NCI-H2029 treated with DMSO at 0.1 percent for 48 hours (cell line): ENCODE results near the gene OR2A42.
"Not testable (repeated sequence)": the region's sequence is repeated elsewhere in the genome, so short reads cannot be mapped to it uniquely, and the experiment has no call there.

Experiments used
- DNase-seq: peaks from one replicate; lab custom pipeline; 2025; lab: John Stamatoyannopoulos, UW

OR2A42 gene

DNA sequence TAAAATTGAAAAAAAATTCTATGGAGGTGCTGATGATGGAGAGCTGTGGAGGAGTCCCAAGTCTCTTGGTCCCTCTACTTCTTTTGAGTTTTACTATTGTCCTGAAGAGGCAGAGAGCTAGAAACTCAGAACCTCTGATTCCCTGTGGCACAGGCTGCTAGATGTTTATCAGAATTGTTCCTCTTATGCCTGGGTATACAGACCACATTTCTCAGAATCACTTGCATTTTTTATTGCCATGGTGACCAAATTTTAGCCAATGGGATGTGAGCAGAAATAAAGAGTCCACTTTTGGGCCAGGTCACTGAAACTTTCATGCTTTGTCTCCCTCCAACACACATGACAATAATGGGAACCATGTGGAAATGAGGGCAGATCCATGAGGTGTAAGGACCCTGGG, 15.7 kb downstream of the OR2A42 start:
- not testable (repeated sequence) for DNase-seq

DNA sequence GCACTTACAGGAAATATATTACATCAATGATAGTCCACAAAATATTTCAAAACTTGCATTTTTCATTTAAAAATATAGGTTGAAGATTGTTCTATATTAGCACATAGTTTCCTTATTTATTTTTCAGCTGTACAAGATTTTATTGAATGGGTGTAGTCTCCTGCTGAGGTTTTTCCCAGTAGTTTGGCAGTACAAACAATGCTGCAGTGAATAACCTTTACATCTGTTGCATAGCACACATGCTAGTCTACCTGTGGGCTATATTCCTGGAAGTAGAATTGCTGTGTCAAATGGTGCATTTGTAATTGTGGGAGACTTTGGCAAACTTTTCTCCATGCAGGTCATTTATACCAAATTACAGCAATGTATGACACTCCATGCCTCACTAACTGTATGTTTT, 18.9 kb downstream of the OR2A42 start:
- not testable (repeated sequence) for DNase-seq

DNA sequence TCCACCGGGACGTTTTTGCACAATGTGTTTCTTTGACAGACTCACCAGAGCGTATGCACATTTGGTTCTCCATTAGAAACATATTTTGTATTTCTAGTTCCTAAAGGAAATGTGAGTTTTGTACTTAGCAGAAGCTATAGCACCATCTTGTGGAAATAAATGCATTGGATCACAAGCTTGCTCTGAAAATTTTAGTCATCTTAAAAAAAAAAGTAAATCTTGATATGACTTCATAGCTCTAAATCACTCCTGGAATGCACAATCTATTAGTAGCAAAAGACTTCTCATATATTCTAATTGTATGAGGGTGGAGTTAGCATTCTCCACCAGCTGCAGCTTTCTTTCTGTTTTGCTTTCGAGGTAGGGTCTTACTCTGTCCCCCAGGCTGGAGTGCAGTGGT, 20.3 kb downstream of the OR2A42 start:
- DNase-seq, result not testable (repeated sequence)

DNA sequence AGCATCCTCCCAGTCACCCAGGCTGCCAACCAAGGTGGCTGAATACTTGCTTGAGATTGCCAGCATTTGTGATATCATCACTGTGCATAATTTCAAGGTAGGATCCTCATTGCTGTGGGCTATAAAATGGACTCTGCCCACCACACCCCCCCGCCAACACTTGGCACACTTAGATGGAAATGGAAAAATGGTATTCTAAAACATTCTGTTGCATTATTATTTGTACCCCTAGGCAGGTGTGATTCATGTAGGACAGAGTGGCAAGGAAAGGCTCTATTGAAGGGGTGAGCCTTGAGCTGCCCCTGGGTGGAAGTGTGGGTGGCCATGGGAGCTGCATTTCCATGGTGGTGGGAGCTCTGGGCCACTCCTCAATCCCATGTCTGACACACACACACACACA, 20.8 kb downstream of the OR2A42 start:
- not testable (repeated sequence) for DNase-seq

DNA sequence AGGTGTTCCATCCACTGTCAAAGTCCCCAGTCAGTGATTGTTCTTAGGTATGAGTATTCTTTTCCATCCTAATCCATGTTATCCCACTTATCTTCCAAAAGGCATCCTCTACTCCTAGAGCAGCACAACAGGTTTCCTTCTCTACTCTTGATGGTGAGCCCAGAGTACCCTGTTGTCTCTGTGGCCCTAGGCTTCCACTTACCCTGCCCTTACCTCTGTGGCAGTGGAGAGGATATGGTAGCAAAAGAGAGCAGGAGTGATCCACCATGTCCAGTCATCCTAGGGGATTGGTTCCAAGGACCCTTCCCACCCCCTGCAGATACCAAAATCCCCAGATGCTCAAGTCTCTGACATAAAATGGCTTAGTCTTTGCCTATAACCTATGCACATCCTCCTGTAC, 22.2 kb downstream of the OR2A42 start:
- not testable (repeated sequence) for DNase-seq

DNA sequence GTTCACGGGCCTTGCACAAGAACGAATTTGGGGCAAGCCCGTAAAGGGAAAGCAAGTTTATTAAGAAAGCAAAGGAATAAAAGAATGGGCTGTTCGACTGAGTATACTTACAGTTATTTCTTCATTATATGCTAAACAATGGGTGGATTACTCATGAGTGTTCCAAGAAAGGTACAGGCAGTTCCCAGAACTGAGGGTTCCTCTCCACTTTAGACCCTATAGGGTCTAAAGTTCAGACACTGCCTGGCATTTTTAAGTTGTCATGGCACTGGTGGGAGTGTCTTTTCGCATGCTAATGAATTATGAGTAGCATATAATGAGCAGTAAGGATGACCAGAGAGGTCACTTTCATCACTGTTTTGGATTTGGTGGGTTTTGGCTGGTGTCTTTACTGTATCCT, 34.1 kb downstream of the OR2A42 start:
- DNase-seq, result not testable (repeated sequence)

DNA sequence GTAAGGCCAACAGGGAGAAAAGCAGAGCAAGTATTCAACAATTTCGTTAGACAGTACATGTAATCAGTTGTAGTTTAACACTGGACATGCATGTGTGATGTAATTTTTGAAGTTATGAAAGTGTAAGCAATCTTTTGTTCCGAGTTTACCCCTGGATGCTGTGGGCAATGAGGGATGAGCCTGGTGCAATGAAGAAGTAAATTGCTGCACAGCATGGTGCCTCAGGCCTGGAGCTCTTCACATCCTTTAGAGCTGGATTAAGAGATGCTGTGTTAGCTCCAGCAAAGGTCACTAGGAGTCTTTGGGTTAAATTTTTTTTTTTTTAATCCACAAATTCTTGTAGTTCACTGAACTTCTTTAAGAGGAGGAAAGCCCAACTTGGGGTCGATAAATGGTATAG, 36.3 kb downstream of the OR2A42 start:
- DNase-seq, result not testable (repeated sequence)

DNA sequence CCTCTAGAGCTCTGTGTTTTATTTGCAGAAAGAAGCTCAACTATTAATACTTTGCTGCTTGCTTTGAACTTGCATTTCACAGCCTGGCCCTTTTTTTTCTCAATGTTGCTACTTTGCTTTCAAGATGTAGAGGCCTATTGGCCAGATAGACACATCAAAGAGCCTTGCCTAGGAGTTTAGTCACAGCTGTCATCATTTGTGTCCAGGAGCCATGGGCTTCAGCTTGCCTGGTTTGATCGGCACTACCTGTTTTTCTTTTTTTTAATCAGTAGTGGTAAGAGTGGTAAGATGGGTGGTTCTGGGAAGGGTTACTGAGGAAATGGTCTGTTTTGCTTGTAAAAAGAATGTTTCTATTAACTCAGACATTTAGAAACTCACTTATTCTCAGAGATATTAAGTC, 37.4 kb downstream of the OR2A42 start:
- not testable (repeated sequence) for DNase-seq

DNA sequence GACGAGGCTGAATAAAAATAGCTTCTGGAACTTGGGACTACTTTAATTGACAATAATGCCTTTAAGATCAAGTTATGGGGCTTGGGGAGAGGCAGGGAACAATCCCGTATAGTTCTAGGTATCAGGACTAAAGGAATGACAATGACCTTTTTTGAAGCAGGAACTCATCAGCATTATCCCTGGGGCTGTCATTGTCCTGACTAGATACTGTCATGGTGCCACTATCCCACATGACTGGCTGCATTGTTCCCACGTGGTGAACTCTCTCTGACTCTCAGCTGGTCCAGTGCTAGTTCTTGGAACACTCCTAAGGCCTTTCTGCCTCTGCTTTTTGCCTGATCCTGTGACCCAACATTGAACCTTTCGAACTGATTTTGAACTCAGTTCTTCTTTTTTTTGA, 40.5 kb downstream of the OR2A42 start:
- not testable (repeated sequence) for DNase-seq

DNA sequence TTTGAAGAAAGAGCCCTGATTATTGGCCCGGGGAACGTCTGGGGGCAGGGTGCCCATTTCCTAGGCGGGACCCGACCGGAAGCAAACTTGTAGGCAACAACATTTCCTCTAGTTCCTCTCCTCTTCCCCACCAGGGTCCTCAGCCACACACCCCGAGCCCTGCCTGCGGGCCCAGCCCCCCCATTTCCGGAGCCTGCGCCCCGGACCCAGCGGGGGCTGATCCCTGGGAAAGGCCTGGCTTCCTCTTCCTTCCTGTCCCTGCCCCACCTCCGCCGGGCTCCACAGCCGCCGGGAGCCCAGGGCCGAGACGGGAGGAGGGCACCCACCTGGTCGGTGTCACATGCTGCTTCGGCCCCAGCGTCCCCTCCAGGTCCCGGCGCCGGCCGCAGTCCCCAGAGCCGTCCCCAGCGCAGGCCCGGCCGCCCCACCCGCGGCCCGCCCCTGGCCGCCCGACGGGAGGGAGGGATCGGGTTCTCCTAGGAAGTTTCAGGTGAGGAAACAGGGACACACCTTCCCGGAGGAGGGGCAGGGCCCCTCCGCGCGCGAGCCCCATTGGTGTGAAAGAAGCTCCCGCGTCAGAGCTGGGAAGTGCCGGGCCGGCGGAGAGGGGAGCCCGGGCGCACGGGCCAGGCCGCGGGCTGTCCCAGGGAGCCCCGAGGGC, 44.1 kb downstream of the OR2A42 start, which contains the start of gene ARHGEF35:
Gene ARHGEF35, minus strand, starts transcription at position 622 of the 661 bp plus-strand sequence. CDS start 7,450 bp downstream, outside the sequence.
- DNase-seq, result not testable (repeated sequence)

DNA sequence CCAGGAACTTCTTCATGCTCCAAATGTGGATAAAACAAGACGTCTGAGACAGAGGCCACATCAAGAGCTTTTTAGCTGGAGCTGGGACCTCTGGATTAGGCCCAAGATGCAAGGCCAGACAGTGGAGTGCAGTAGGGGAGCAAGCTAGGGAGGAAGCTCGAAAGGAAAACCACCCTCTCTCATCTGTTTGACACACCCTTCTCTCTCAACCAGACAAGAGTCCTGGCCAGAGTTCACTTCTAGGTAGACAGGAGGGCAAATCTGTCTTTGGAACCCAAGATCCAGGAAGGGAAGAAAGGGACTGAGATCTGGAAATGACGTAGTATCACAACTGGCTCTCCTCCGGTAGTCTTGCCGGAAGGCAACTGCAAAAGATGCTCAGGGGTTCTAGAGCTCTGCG, 45.0 kb downstream of the OR2A42 start:
- DNase-seq, result not testable (repeated sequence)

DNA sequence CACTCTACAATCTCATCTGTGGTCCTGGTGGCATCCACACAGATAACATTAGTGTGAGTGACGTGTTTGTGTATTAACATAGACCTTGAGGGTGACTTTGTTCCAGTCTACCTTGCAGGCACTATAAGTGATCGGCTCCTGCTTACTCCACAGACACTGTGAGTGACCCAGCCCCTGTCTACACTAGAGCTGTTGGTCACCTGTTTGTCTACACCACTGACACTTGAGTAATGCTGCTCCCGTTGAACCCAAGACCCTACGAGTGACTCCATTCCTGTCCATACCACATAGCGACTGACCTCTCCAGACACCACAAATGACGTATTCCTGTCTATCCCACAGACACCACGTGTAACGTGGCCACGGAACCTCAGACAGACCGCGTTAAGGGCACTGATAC, 45.6 kb downstream of the OR2A42 start:
- not testable (repeated sequence) for DNase-seq

DNA sequence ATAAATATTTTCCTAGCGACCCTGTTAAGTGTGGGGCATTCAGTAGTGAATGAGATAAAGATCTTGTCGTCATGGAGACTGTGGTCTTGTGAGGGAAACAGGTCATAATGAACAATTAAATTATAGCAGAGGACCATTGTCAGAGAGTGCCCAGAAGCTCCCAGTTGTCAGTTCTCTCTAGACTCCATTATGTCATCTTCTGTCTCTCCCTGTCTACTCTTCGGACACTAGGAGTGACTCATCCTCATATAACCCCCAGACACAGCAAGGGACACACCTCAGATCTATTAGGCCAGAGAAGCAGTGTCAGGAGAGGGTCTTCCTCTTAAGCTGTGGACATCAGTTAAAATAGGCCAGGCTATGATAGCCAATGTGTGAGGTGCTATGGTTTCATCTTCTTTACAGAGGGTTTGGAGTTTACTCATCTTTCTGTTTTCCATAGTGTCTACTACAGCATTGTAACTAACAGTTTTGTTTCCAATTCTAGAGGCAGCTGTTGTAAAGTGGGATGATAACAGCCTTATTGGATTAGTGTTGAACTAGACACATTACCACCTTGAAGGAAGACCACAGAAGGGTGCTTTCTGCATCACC, 50.7 kb downstream of the OR2A42 start:
- DNase-seq, result not testable (repeated sequence)

DNA sequence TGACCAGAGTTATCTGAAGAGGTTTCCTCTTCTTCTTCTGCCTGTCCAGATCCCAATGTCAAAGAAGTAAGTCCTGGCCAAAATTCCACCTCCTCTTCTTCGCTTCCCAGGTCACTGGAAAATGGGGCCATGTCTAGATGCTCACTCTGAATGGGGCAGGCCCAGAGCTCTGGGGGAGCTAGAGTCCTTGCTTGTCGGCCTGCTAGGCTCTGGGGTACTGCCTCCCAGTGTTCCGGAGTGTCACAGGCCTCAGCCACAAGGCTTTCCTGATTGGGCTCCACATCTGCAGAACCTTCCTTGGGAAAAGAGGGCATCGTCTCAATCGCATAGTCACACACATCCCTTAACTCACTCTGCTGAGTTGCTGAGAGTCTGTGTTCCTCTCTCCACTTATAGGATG, 51.6 kb downstream of the OR2A42 start:
- DNase-seq, result not testable (repeated sequence)

DNA sequence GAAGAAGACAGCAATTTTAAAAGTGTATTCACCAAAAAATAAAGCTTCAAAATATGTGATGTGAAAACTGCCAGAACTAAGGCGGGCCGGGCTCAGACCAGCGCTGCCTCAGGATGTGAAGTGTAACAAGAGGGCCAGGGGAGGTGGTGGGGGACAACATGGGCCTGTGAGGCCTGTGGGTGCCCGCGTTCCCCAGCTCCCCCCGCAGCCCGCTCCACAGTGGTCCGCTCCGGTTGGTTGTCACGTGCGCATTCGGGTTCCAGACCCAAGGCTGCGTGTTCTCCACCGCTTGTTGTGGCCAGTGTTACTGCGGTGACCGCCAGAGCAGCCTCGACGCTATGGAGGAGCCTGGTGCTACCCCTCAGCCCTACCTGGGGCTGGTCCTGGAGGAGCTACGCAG, 56.2 kb downstream of the OR2A42 start, which contains the start of gene CTAGE4:
Gene CTAGE4, plus strand, starts transcription at position 301 of the 400 bp plus-strand sequence. Its CDS starts 38 bp downstream, at position 339.
- not testable (repeated sequence) for DNase-seq

DNA sequence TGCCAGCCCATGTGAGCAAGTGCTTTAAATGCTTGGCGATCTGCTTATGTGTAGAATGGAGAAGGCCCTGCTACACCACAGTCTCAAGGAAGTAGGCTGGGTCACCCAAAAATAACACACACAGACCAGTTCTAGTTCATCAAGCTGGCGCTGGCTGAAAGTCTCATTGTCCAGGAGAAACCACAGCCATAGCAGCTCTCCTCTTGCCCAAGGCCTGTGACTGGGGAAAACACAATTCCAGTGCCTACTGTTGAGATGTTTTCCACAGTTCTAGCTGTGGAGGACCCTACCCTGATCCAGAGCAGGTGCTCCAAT, 60.3 kb downstream of the OR2A42 start:
- DNase-seq, result not testable (repeated sequence)

DNA sequence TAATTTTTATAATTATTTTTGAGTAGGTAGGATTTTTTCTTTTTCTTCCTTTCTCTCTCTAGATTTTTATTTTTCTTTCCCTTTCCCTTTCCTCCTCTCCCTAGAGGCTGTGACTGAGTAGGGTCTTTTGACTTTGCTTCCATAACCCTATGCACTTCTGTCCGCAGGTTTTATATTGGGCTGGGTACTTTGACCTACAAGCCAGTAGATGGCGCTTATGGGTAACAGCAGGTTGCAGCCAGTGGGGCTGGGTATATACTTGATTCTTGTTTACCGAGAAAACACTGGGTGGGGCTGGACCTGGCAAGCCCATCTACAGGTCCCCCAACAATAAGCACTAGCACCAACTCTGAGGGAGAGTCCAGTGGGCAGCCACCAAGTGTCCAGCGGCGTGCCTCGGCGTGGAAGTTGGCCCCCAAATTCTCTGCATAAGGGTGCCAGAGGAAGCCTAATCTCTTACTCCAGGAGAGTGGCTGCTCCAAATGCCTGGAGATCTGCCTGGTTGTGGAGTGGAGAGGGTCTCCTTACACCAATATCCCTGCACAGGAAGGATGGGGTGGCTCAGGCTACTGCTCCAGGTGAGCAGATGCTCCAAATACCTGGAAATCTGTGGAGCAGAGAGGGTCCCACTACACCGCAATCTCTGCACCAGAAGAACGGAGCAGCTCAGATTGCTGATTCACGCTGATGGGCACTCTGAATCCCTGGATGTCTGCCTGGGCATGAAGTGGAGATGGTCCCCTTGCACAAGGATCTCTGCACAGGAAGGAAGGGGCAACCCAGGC, 60.8 kb downstream of the OR2A42 start:
- DNase-seq, result not testable (repeated sequence)
